H1 (cell line): ENCODE data around the gene FGF14. TPM values are rescaled to one million over a fixed set of nuclear protein-coding genes. Genes with fewer than 3 reads are reported as not detected.

ENCODE experiments used
- CTCF ChIA-PET: fragments of 300-600 bp; sonication (Branson Sonifier 250); formaldehyde crosslinking; loops from one replicate; lab custom pipeline; 2021; ENCODE audit not compliant: partially characterized antibody; lab: Charles Lee
- POLR2A ChIA-PET: fragments of 300-600 bp; sonication (Branson Sonifier 250); formaldehyde crosslinking; loops from one replicate; lab custom pipeline; 2021; ENCODE audit warnings: inconsistent platforms; ENCODE audit not compliant: partially characterized antibody; lab: Charles Lee
- DNase-seq, 2 experiments: peaks; one replicate each; pipeline versions ENCODE4 v3.0.0 to v3.0.0-alpha.2; 2010 to 2022; ENCODE audit warnings: low spot score in 2 of 2, low read depth in 1 of 2, mixed read lengths in 1 of 2
- FAIRE-seq: peaks from 2 replicates; lab custom pipeline; 2011; peaks lifted over from hg19 to GRCh38; lab: Jason Lieb, UNC
- H2AFZ ChIP-seq: 2 replicates; pipeline ENCODE4 v1.8.1; 2012; ENCODE audit warnings: low read length, inconsistent platforms
- H2AK5ac ChIP-seq: 2 replicates; pipeline ENCODE4 v1.6.1; 2013; ENCODE audit warnings: low read depth, low read length
- H2BK120ac ChIP-seq: replicated peaks from 2 replicates; pipeline ENCODE3; 2013; ENCODE audit warnings: low read depth, low read length, inconsistent platforms
- H2BK12ac ChIP-seq: 2 replicates; pipeline ENCODE4 v1.6.1; 2013; ENCODE audit warnings: low read depth, low read length
- H2BK15ac ChIP-seq: 2 replicates; pipeline ENCODE4 v1.6.1; 2013; ENCODE audit warnings: low read length
- H2BK20ac ChIP-seq: 2 replicates; pipeline ENCODE4 v1.6.1; 2013; ENCODE audit warnings: low read length
- H2BK5ac ChIP-seq: 2 replicates; pipeline ENCODE4 v1.6.1; 2013; ENCODE audit warnings: low read depth, low read length
- H3K14ac ChIP-seq: 2 replicates; pipeline ENCODE4 v1.6.1; 2013; ENCODE audit warnings: inconsistent platforms; ENCODE audit not compliant: insufficient read length
- H3K18ac ChIP-seq: 2 replicates; pipeline ENCODE4 v1.6.1; 2013; ENCODE audit warnings: low read length; ENCODE audit errors: extremely low read depth
- H3K23ac ChIP-seq: 2 replicates; pipeline ENCODE4 v1.6.1; 2013; ENCODE audit warnings: inconsistent platforms; ENCODE audit not compliant: insufficient read length
- H3K23me2 ChIP-seq: 2 replicates; pipeline ENCODE4 v1.6.1; 2013; ENCODE audit warnings: low read depth, low read length
- H3K27ac ChIP-seq: 2 replicates; pipeline ENCODE4 v1.6.1; 2011; ENCODE audit warnings: low read depth, low read length, inconsistent platforms
- H3K27me3 ChIP-seq, 4 experiments: replicated peaks in 1 of 4; 1 replicate in 1 of 4; 2 replicates in 3 of 4; pipeline versions ENCODE4 v1.6.1 to v1.8.1; 2011 to 2013; ENCODE audit warnings: low read length in 3 of 4, mild to moderate bottlenecking in 3 of 4, inconsistent platforms in 2 of 4, mixed read lengths in 2 of 4, moderate library complexity in 1 of 4; ENCODE audit not compliant: control insufficient read depth in 3 of 4, insufficient read depth in 3 of 4; ENCODE audit errors: extremely low read depth in 1 of 4
- H3K36me3 ChIP-seq, 4 experiments: 2 replicates each; pipeline versions ENCODE4 v1.6.1 to v1.8.1; 2011 to 2013; ENCODE audit warnings: mild to moderate bottlenecking in 4 of 4, low read length in 3 of 4, moderate library complexity in 2 of 4, control low read depth in 1 of 4, inconsistent platforms in 1 of 4; ENCODE audit not compliant: insufficient read depth in 4 of 4, control insufficient read depth in 2 of 4
- H3K4ac ChIP-seq: replicated peaks from 2 replicates; pipeline ENCODE3; 2013; ENCODE audit warnings: low read length, low read depth, mixed read lengths, inconsistent platforms; ENCODE audit not compliant: insufficient read length
- H3K4me1 ChIP-seq, 4 experiments: replicated peaks in 1 of 4; 1 replicate in 1 of 4; 2 replicates in 3 of 4; pipeline versions ENCODE4 v1.6.1 to v1.8.1; 2011 to 2013; ENCODE audit warnings: low read length in 3 of 4, inconsistent platforms in 2 of 4, mixed read lengths in 1 of 4; ENCODE audit not compliant: insufficient read depth in 4 of 4, control insufficient read depth in 3 of 4
- H3K4me2 ChIP-seq, 2 experiments: 2 replicates each; pipeline versions ENCODE4 v1.6.1 to v1.8.1; 2011 to 2013; ENCODE audit warnings: low read depth in 2 of 2, low read length in 2 of 2, control low read depth in 1 of 2, inconsistent platforms in 1 of 2, mild to moderate bottlenecking in 1 of 2; ENCODE audit not compliant: insufficient read depth in 1 of 2
- H3K4me3 ChIP-seq, 4 experiments: fragments of 200-600, 300-600 bp in 1 of 4; sonication (generic), shearing (Covaris generic), sonication (Bioruptor Twin) in 1 of 4; 2 replicates each; pipeline versions ENCODE4 v1.5.1 to v1.8.1; 2011 to 2016; ENCODE audit warnings: low read length in 4 of 4, low read depth in 3 of 4, control low read depth in 2 of 4, inconsistent platforms in 2 of 4, mild to moderate bottlenecking in 2 of 4, mixed read lengths in 1 of 4, moderate library complexity in 1 of 4; ENCODE audit not compliant: insufficient read depth in 2 of 4; ENCODE audit errors: extremely low read depth in 1 of 4
- H3K56ac ChIP-seq: replicated peaks from 2 replicates; pipeline ENCODE3; 2013; ENCODE audit warnings: low read depth, mild to moderate bottlenecking, mixed read lengths, low read length, inconsistent platforms; ENCODE audit not compliant: insufficient read length
- H3K79me1 ChIP-seq: 2 replicates; pipeline ENCODE4 v1.6.1; 2013; ENCODE audit warnings: low read depth, low read length, control low read depth
- H3K79me2 ChIP-seq, 2 experiments: 2 replicates each; pipeline versions ENCODE4 v1.6.1 to v1.8.1; 2012 to 2013; ENCODE audit warnings: low read length in 2 of 2, mild to moderate bottlenecking in 2 of 2, inconsistent platforms in 1 of 2; ENCODE audit not compliant: insufficient read depth in 2 of 2, control insufficient read depth in 1 of 2
- H3K9ac ChIP-seq, 4 experiments: replicated peaks in 1 of 4; 1 replicate in 1 of 4; 2 replicates in 3 of 4; pipeline versions ENCODE4 v1.6.1 to v1.8.1; 2011 to 2013; ENCODE audit warnings: low read depth in 3 of 4, low read length in 3 of 4, control low read depth in 2 of 4, mild to moderate bottlenecking in 2 of 4, moderate library complexity in 2 of 4, inconsistent platforms in 1 of 4; ENCODE audit errors: extremely low read depth in 1 of 4
- H3K9me3 ChIP-seq, 2 experiments: 2 replicates each; pipeline versions ENCODE4 v1.6.1 to v1.8.1; 2012 to 2013; ENCODE audit warnings: mild to moderate bottlenecking in 2 of 2, moderate library complexity in 2 of 2, control low read depth in 1 of 2, inconsistent platforms in 1 of 2, low read depth in 1 of 2, low read length in 1 of 2, mixed read lengths in 1 of 2; ENCODE audit not compliant: insufficient read depth in 2 of 2
- H4K20me1 ChIP-seq, 2 experiments: replicated peaks in 1 of 2; 2 replicates each; pipeline versions ENCODE3 to v1.8.1; 2011 to 2013; ENCODE audit warnings: inconsistent platforms in 2 of 2, low read length in 2 of 2, mild to moderate bottlenecking in 1 of 2; ENCODE audit not compliant: insufficient read depth in 2 of 2, control insufficient read depth in 1 of 2
- H4K5ac ChIP-seq: 2 replicates; pipeline ENCODE4 v1.6.1; 2013; ENCODE audit warnings: low read length, low read depth, mixed read lengths, inconsistent platforms; ENCODE audit not compliant: insufficient read length
- H4K8ac ChIP-seq: 2 replicates; pipeline ENCODE4 v1.8.0; 2013; ENCODE audit warnings: mild to moderate bottlenecking, moderate library complexity, low read length, inconsistent platforms; ENCODE audit not compliant: insufficient read depth; ENCODE audit errors: extremely low read depth
- H4K91ac ChIP-seq: replicated peaks from 2 replicates; pipeline ENCODE3; 2013; ENCODE audit warnings: low read length, mixed read lengths, inconsistent platforms; ENCODE audit not compliant: insufficient read length
- GABPA ChIP-seq: IDR thresholded peaks from 2 replicates; pipeline ENCODE4 v1.6.1; 2011; ENCODE audit warnings: mild to moderate bottlenecking, low read length, moderate library complexity, borderline replicate concordance; ENCODE audit not compliant: insufficient read depth
- HDAC2 ChIP-seq, 2 experiments: fragments of 300-600 bp in 1 of 2; sonication (generic) in 1 of 2; IDR thresholded peaks; 2 replicates each; pipeline ENCODE4 v1.6.1; 2011 to 2012; ENCODE audit warnings: low read depth in 2 of 2, low read length in 2 of 2, mild to moderate bottlenecking in 2 of 2, moderate library complexity in 2 of 2, borderline replicate concordance in 1 of 2, inconsistent platforms in 1 of 2
- POLR2AphosphoS5 ChIP-seq: IDR thresholded peaks from 2 replicates; pipeline ENCODE4 v1.6.1; 2011; ENCODE audit warnings: low read depth, low read length
- SRF ChIP-seq: IDR thresholded peaks from 2 replicates; pipeline ENCODE4 v1.6.1; 2011; ENCODE audit warnings: mild to moderate bottlenecking, low read depth, low read length, moderate library complexity
- TAF7 ChIP-seq: optimal IDR thresholded peaks from 2 replicates; pipeline ENCODE3; 2011; ENCODE audit warnings: low read depth, mild to moderate bottlenecking, inconsistent platforms, low read length, moderate library complexity, borderline replicate concordance
- WGBS, 2 experiments: shearing (Covaris generic) in 1 of 2; methylation state at CpG; one replicate each; pipeline versions ENCODE4 v1.1.6 to v1.1.7; 2013 to 2015; ENCODE audit warnings: low lambda C conversion rate in 2 of 2, mixed read lengths in 2 of 2, inconsistent platforms in 1 of 2, low coverage in 1 of 2, missing lambda C conversion rate in 1 of 2; ENCODE audit not compliant: insufficient replicate concordance in 2 of 2, insufficient coverage in 1 of 2, insufficient read length in 1 of 2; ENCODE audit errors: extremely low coverage in 1 of 2, missing lambda C conversion rate in 1 of 2; 5-methylcytosine and 5-hydroxymethylcytosine counted together
- polyA plus RNA-seq, 7 experiments: library from polyadenylated mRNA; depleted of rRNA in 3 of 7; stranded (reverse) in 5 of 7; unstranded in 2 of 7; fragments of >200 nt in 5 of 7; fragments of 200-250 nt in 2 of 7; gene quantifications; 1 replicate in 5 of 7; 2 replicates in 1 of 7; 4 replicates in 1 of 7; pipeline versions ENCODE4 v1.2.1 to v1.2.3, GENCODE V29; 2011 to 2013; ENCODE audit warnings: missing spikeins in 2 of 7, mixed read lengths in 2 of 7
- total RNA-seq: library from RNA; stranded (reverse); fragmentation: NEBNext Ultra II Directional; extraction: Animal tissue kit (Norgen Biotek cat#: 25700); gene quantifications from 2 replicates; pipeline ENCODE4 v1.2.1, GENCODE V29; 2021

The FGF14 gene
- total and polyA plus RNA-seq, 2 of the 8 experiments (the other 6 are each of a cell fraction or from before 2014, with no cell fraction given), result 0.05 to 0.58 TPM

- DNase-seq, result no peak
- Histone ChIP-seq H2BK20ac (no peak overlapping the region), H2BK12ac (no peak overlapping the region), H3K9me3 (peaks cover 9 to 11% of the 10 kb centered on the region in 2 experiments; a peak in 3 of 4 replicates), H2BK15ac (no peak overlapping the region), H3K18ac (no peak overlapping the region), H4K20me1 (no peaks in the 10 kb centered on the region), H3K27me3 (no peaks in the 10 kb centered on the region), H3K79me1 (no peaks in the 10 kb centered on the region), H3K56ac (no peak overlapping the region), H4K8ac (no peak overlapping the region), H2BK120ac (no peak overlapping the region), H2AK5ac (no peak overlapping the region), H3K4me1 (no peaks in the 10 kb centered on the region), H3K36me3 (no peaks in the 10 kb centered on the region), H3K4me3 (no peak overlapping the region), H3K23ac (no peak overlapping the region), H3K14ac (no peak overlapping the region), H2AFZ (no peak overlapping the region), H4K91ac (no peak overlapping the region), H3K4me2 (no peak overlapping the region), H3K9ac (no peak overlapping the region), H2BK5ac (no peak overlapping the region), H3K23me2 (no peaks in the 10 kb centered on the region), H4K5ac (no peak overlapping the region), H3K4ac (no peak overlapping the region), H3K79me2 (no peaks in the 10 kb centered on the region), H3K27ac (no peak overlapping the region)
- 94% methylated on average over 2 of the region's 2 CpGs; no CpG with 5 or more reads in 1 of the 2 experiments for WGBS, 2 experiments
- POLR2A ChIA-PET, result no interaction called here
- FAIRE-seq, result no peak
- TF ChIP-seq POLR2AphosphoS5 (no peak), HDAC2 (IDR thresholded peaks at IDR 0.05; ENCODE audit: borderline replicate concordance in 1 of 2, low read depth in 2 of 2, low read length in 2 of 2) (no peak), TAF7 (no peak), GABPA (no peak), SRF (no peak)
- CTCF ChIA-PET, result interaction anchor here (1.5 kb wide), 1 partner anchor 34 kb away, joined by 3 read pairs; no protein-coding TSS in a partner anchor
These were observed 346.6 kb downstream of the FGF14 start for GRCh38 chr13:102055090-102055779.
